ENCODE results near the gene BEAN1.

Gene BEAN1

GRCh38 chr16:66395806-66396555 lies 31.1 kb upstream of the BEAN1 start:
- DNase-seq, result no peak

- DNase-seq, result no peak
Observed at GRCh38 chr16:66397736-66398433, 29.2 kb upstream of the BEAN1 start.

DNA sequence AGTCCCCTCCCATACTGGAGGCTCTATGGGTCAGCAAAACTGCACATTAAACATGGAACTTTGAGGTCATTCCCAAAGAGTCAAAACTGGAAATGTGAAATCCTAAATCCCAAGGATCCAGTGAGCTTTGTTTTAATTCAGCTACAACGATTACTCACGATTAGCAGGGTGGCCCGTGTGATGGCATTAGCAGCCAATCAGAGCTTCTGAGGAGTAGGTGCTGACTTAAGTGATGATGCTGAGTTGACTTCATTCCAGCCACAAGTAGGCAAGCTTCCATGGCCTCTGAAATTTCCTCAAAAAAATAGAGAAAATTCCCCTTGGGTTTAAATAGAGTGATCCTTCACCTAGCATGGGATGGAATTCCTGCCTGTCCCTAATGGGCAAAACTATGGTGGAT lies 28.1 kb upstream of the BEAN1 start:
- no peak for DNase-seq

GRCh38 chr16:66399930-66400329 lies 27.2 kb upstream of the BEAN1 start:
- no peak for DNase-seq

DNA sequence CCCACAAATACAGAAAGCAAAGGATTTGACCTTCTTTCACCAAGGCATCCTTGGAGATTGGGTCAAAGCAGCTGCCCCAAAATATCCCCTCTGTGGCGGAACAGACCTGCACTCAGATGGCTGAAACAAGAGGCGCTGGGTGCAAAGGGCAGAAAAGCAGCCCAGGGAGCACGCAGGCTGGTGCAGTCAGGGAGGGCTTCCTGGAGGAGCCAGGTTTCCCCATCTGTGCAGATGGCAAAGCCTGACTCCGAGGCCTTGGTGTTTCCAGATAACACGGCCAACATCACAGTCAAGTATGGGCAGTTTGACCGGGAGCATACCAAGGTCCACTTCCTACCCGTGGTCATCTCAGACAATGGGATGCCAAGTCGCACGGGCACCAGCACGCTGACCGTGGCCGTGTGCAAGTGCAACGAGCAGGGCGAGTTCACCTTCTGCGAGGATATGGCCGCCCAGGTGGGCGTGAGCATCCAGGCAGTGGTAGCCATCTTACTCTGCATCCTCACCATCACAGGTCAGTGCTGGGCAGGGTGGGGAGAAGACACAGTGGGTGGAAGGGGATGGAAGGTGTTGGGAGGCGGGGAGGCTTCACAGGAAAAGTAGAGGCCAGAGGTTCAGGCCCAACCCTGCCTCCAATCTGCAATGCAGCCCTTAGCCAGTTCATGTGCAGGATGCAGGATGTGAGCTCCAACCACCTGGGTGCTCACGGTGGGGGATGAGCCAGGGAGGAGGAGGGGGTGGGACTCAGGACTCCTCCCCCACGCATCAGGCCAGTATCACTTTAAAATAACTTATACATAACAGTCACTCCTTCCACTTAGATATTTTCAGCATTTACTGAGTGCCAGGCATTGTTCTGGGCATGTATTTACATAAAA lies 26.4 kb upstream of the BEAN1 start:
- DNase-seq, result no peak

DNA sequence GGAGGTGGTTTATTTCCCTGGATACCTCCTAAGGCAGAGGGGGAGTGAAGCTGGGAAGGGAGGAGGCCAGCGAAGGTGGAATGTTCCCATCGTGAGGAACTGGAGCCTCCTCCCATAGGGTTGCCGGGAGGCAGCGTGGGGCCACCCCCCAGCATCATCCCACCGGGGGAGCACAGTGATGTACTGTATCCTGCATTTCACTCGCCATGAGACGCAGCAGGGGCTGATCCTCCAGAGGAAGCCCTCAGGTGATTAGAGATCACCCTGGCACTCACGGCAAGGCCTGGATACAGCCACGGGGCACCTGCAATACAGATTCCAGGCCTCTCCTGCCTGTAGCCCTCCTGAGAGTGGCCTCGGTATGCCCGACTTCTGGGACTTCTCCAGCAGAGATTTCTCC lies 25.5 kb upstream of the BEAN1 start:
- DNase-seq, result no peak

- no peak for DNase-seq
Observed at GRCh38 chr16:66402166-66402565, 24.9 kb upstream of the BEAN1 start.

GRCh38 chr16:66402591-66403230 lies 24.4 kb upstream of the BEAN1 start:
- no peak for DNase-seq

DNA sequence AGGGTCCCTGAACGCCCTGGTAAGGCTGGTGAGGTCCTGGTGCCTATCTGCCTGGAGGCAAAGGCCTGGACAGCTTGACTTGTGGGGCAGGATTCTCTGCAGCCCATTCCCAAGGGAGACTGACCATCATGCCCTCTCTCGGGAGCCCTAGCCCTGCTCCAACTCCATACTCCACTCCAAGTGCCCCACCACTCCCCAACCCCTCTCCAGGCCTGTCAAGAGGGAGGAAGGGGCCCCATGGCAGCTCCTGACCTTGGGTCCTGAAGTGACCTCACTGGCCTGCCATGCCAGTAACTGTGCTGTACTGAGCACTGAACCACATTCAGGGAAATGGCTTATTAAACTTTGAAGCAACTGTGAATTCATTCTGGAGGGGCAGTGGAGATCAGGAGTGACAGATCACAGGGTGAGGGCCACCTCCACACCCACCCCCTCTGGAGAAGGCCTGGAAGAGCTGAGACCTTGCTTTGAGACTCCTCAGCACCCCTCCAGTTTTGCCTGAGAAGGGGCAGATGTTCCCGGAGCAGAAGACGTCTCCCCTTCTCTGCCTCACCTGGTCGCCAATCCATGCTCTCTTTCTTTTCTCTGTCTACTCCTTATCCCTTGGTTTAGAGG lies 23.5 kb upstream of the BEAN1 start:
- no peak for DNase-seq

GRCh38 chr16:66405057-66405783 lies 21.9 kb upstream of the BEAN1 start:
- DNase-seq, result no peak

DNA sequence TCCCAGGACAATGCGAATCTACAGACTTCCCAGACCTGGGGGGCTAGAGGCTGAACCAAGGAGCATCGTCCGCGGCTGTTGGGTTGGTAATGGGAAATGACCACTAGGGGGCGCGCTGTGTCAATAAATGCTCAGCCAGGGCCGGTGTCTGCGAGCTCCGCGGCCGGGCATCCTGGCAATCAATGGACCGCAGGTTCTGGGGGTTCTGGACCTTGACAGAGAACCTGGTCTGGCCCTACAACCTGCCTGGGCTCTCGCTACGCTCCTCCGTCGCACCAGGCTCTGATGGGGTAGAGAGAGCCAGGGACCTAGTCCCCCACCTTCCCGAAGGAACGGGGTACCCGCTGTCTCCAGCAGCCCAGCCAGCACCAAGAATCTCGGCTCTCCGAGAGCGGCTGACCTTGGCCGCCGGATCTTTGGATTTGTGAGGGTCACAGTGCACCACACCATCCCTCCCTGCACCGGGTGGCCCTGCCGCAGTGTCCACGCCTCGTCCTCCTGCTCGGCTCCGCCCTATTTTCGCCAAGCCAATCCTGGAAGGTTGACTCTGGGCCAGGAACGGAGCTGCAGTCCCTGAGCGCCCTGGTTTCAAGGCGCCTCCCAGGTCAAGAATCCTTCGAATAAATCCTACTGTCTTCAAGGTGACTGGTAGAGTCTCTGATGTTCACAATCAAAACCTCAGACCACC lies 20.4 kb upstream of the BEAN1 start:
- peak; percentile 63 to 82 (median 75) for DNase-seq

- DNase-seq, result peak in 2 of 5 experiments; percentile 6 to 73
Observed at GRCh38 chr16:66408163-66409048, 18.7 kb upstream of the BEAN1 start.

DNA sequence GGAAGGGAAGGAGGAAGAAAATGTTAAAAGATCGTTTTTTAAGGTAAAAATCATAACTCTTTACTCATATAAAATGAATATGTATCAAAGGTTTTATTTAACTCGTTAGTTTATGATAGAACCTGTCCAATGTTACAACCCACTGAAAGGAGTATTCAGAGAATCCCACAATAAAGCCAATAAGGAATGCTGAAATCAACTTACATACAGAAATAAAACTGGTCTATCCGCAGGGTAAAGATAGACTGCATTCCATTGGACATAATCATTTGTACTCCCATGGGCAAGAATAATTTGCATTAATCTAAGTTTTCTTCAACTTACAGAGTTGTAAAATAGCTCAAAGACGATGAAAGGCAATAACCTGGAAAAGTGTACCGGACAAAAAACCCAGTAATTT lies 17.9 kb upstream of the BEAN1 start:
- DNase-seq, result no peak

DNA sequence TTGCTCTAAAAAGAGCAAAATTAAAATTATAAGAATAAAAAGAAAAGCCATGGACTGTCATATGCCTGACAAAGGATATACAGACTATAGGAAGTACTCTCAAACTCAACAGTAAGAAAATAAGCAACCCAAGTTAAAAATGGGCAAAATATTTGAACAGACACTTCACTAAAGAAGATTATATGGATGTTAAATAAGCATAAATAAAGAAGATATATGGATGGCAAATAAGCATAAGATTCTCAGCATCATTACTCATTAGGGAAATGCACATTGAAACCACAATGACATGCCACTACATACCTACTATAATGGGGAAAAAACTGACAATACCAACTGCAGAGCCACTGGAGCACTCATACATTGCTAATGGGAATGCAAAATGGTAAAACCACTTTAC lies 14.9 kb upstream of the BEAN1 start:
- DNase-seq, result no peak

DNA sequence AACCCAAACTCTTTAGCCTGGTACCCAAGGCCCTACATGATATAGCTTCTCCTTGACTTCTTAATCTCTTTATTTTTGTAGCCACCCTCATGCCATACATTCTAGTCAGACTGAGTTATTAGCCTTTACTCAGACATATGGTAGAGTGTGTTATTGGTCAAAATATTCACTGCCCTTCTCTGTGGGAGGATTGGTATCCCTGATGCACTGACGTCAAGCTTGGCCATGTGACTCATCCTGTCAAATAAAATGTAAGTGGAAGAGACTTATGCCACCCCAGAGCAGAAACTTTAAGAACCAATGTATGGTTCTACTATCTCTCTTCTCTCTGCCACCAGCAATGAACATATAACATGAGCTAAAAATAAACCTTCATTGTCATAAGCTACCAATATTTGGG lies 12.2 kb upstream of the BEAN1 start:
- no peak for DNase-seq

GRCh38 chr16:66416136-66416535 lies 11.0 kb upstream of the BEAN1 start:
- no peak for DNase-seq

- no peak for DNase-seq
Observed at GRCh38 chr16:66416939-66417700, 10.0 kb upstream of the BEAN1 start.

DNA sequence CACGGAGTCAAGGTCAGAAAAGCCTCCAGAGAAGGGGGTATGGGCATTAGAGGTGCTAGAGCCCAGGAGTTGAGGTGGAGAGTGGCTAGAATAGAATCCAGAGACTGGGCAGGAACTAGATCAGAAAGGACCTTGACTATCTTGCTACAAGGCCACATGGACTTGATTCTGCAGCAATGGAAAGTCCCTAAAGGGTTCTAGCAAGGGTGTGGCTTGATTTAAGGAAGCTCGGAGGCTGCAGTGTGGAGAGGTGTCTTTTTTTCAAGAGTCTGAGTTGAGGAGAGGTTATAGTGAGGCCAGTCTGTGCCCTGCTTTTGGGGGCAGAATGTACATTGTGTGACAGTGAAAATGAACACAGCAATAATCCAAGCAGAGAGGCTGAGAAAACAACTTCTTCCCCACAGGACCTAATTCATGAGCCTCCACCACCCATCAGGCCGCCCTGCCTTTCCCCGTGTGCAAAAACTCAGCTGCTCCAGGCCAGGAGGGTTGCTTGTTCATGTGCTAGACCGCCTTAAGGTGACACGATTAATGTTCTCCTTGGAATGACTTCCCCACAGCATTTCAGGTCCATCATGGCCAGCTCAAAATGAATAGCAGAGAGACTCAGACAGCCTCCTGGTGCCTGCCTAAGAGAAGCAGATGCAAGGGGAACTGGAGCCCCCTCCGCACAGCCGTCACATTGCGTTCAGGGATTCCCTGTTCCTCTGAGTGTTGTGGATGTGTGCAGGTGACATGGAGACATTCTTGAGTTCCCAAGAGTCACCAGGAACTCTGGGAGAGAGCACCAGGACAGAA lies 8.7 kb upstream of the BEAN1 start:
- DNase-seq, result no peak

All from T-helper 2 cell (primary cell).